Prostate gland (tissue), 2 donors: ENCODE measurements around the gene SIGLEC15.

Experiments
- CTCF ChIP-seq, 4 experiments: fragments of 200-600 bp in 2 of 4; fragments of 450-650 bp in 2 of 4; sonication (generic) in 2 of 4; IDR thresholded peaks; 1 replicate in 3 of 4; 2 replicates in 1 of 4; pipeline ENCODE4 v1.5.1; 2016 to 2019; ENCODE audit warnings: antibody characterized with exemption in 4 of 4, mild to moderate bottlenecking in 2 of 4, moderate library complexity in 2 of 4
- POLR2A ChIP-seq: fragments of 450-650 bp; IDR thresholded peaks from one replicate; pipeline ENCODE4 v1.6.1; 2016; ENCODE audit warnings: antibody characterized with exemption, mild to moderate bottlenecking

GRCh38 chr18:45828917-45829811, 3.7 kb downstream of the SIGLEC15 start:
- TF ChIP-seq CTCF (IDR thresholded peaks at IDR 0.05) (no peak), POLR2A (no peak)
